K562 (cell line): Measurements from ENCODE around the gene NOCT. TPM values are rescaled to one million over a fixed set of nuclear protein-coding genes. Genes with fewer than 3 reads are reported as not detected.

ENCODE experiments used
- ARHGAP35 ChIP-seq: fragments of 450-650 bp; IDR thresholded peaks from 2 replicates; pipeline ENCODE4 v1.6.1; 2018; ENCODE audit not compliant: partially characterized antibody
- BCLAF1 ChIP-seq, 2 experiments: fragments of 450-650 bp in 1 of 2; IDR thresholded peaks; 2 replicates each; pipeline ENCODE4 v1.6.1; 2011 to 2017; ENCODE audit warnings: low read depth in 2 of 2, antibody characterized with exemption in 1 of 2, borderline replicate concordance in 1 of 2, low read length in 1 of 2, mild to moderate bottlenecking in 1 of 2, mixed read lengths in 1 of 2; ENCODE audit not compliant: control insufficient read depth in 1 of 2
- BDP1 ChIP-seq: IDR thresholded peaks from 3 replicates; pipeline ENCODE4 v1.6.1; 2011; ENCODE audit not compliant: insufficient read length, insufficient read depth
- DDX20 ChIP-seq: fragments of 450-650 bp; IDR thresholded peaks from 2 replicates; pipeline ENCODE4 v1.6.1; 2016; ENCODE audit warnings: missing genetic modification characterization, low read depth, mild to moderate bottlenecking, missing compliant biosample characterization, moderate library complexity
- FOXM1 ChIP-seq, 2 experiments: fragments of 450-650 bp in 1 of 2; sonication (generic) in 1 of 2; formaldehyde crosslinking in 1 of 2; IDR thresholded peaks; 2 replicates each; pipeline versions ENCODE4 v1.6.1 to v1.9.0; 2017 to 2022; ENCODE audit warnings: low read depth in 2 of 2, mild to moderate bottlenecking in 2 of 2, missing genetic modification reagents in 1 of 2, moderate library complexity in 1 of 2
- FOXP1 ChIP-seq: sonication (generic); formaldehyde crosslinking; IDR thresholded peaks from 2 replicates; pipeline ENCODE4 v1.8.0; 2022; ENCODE audit warnings: mild to moderate bottlenecking, missing genetic modification reagents
- HDGF ChIP-seq: fragments of 450-650 bp; IDR thresholded peaks from 2 replicates; pipeline ENCODE4 v1.6.1; 2016
- JUND ChIP-seq, 2 experiments: IDR thresholded peaks; 2 replicates in 1 of 2; 3 replicates in 1 of 2; pipeline ENCODE4 v1.6.1; 2011; ENCODE audit warnings: borderline replicate concordance in 2 of 2, low read depth in 2 of 2, low read length in 2 of 2, improper control_type of control experiment in 1 of 2, missing biosample characterization in 1 of 2, missing genetic modification characterization in 1 of 2, missing genetic modification reagents in 1 of 2
- KAT8 ChIP-seq: fragments of 450-650 bp; IDR thresholded peaks from 2 replicates; pipeline ENCODE4 v1.6.1; 2016; ENCODE audit warnings: low read depth, mild to moderate bottlenecking
- MAFG ChIP-seq: fragments of 450-650 bp; conservative IDR thresholded peaks from 2 replicates; pipeline ENCODE4 v1.6.1; 2016; ENCODE audit warnings: missing genetic modification characterization, missing compliant biosample characterization
- MLLT1 ChIP-seq, 2 experiments: fragments of 450-650 bp; IDR thresholded peaks; 2 replicates each; pipeline ENCODE4 v1.6.1; 2016
- TCF7L2 ChIP-seq: fragments of 150-350 bp; IDR thresholded peaks from 2 replicates; pipeline ENCODE4 v1.6.1; 2016; ENCODE audit warnings: low read depth, mild to moderate bottlenecking, low read length, moderate library complexity
- ZEB2 ChIP-seq: fragments of 450-650 bp; IDR thresholded peaks from 2 replicates; pipeline ENCODE4 v1.6.1; 2016
- polyA plus RNA-seq, 8 experiments: library from polyadenylated mRNA; depleted of rRNA in 4 of 8; stranded (reverse) in 5 of 8; unstranded in 3 of 8; fragments of >200 nt; fragmentation: Nextera tagmentation in 2 of 8; fragmentation: Illumina TruSeq in 1 of 8; extraction: Ambion mirVana in 2 of 8; extraction: Trizol in 1 of 8; gene quantifications; 2 replicates each; pipeline versions ENCODE4 v1.2.1 to v1.2.3, GENCODE V29; 2011 to 2014; ENCODE audit warnings: inconsistent platforms in 1 of 8, missing spikeins in 1 of 8
- total RNA-seq, 7 experiments: library from RNA; depleted of rRNA in 6 of 7; stranded (reverse); fragments of >200 nt in 6 of 7; fragmentation: Illumina TruSeq in 2 of 7; extraction: Trizol in 2 of 7; gene quantifications; 2 replicates each; pipeline versions ENCODE4 v1.2.1 to v1.2.3, GENCODE V29; 2011 to 2021; ENCODE audit warnings: low replicate concordance in 1 of 7
- TF ChIP-seq, protein P1 (sequence below): fragments of 450-650 bp; formaldehyde crosslinking; conservative IDR thresholded peaks from 2 replicates; pipeline ENCODE4 v1.4.0; 2022; ENCODE audit warnings: mild to moderate bottlenecking, missing genetic modification characterization
- TF ChIP-seq, protein P2 (sequence below): fragments of 250-450 bp; sonication (Bioruptor Pico); IDR thresholded peaks from 2 replicates; pipeline ENCODE4 v1.8.0; 2021; ENCODE audit warnings: moderate library complexity, mild to moderate bottlenecking, inconsistent platforms
- TF ChIP-seq, protein P3 (sequence below): IDR thresholded peaks from 3 replicates; pipeline ENCODE4 v1.6.1; 2011; ENCODE audit warnings: borderline replicate concordance, mild to moderate bottlenecking; ENCODE audit not compliant: insufficient read length, insufficient read depth

Gene NOCT
- total and polyA plus RNA-seq, 9 of the 15 experiments (the other 6 are each of a cell fraction or from before 2014, with no cell fraction given), result 1.3 to 20.2 (median 11.1) TPM

- TF ChIP-seq BCLAF1 (IDR thresholded peaks at IDR 0.05; ENCODE audit: borderline replicate concordance in 1 of 2, control insufficient read depth in 1 of 2, low read depth in 2 of 2, low read length in 1 of 2), result no peak
- TF ChIP-seq, protein P1, sequence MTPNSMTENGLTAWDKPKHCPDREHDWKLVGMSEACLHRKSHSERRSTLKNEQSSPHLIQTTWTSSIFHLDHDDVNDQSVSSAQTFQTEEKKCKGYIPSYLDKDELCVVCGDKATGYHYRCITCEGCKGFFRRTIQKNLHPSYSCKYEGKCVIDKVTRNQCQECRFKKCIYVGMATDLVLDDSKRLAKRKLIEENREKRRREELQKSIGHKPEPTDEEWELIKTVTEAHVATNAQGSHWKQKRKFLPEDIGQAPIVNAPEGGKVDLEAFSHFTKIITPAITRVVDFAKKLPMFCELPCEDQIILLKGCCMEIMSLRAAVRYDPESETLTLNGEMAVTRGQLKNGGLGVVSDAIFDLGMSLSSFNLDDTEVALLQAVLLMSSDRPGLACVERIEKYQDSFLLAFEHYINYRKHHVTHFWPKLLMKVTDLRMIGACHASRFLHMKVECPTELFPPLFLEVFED (CRISPR knock-in tag), result no peak
- TF ChIP-seq ZEB2, result 0 out of 2 replicates have a peak, but pooled peaks have one; percentile 13
- peak in 1 of 2 experiments; percentile 13; a peak in 1 of 4 replicates for TF ChIP-seq MLLT1 (IDR thresholded peaks at IDR 0.05)
- TF ChIP-seq KAT8, result no peak
- TF ChIP-seq DDX20, result no peak
- TF ChIP-seq TCF7L2, result 0 out of 2 replicates have a peak, but pooled peaks have one; percentile 3
- no peak for TF ChIP-seq BDP1
- TF ChIP-seq ARHGAP35, result no peak
- no peak for TF ChIP-seq FOXP1
- TF ChIP-seq JUND (IDR thresholded peaks at IDR 0.05; ENCODE audit: borderline replicate concordance, low read depth, low read length), result peak; percentile 88; the same call in 1 of the 2 replicates
- peak; percentile 84; the same call in 2 of the 3 replicates for TF ChIP-seq JUND (tag; IDR thresholded peaks at IDR 0.05; ENCODE audit: borderline replicate concordance, low read depth, low read length)
- TF ChIP-seq, protein P2, sequence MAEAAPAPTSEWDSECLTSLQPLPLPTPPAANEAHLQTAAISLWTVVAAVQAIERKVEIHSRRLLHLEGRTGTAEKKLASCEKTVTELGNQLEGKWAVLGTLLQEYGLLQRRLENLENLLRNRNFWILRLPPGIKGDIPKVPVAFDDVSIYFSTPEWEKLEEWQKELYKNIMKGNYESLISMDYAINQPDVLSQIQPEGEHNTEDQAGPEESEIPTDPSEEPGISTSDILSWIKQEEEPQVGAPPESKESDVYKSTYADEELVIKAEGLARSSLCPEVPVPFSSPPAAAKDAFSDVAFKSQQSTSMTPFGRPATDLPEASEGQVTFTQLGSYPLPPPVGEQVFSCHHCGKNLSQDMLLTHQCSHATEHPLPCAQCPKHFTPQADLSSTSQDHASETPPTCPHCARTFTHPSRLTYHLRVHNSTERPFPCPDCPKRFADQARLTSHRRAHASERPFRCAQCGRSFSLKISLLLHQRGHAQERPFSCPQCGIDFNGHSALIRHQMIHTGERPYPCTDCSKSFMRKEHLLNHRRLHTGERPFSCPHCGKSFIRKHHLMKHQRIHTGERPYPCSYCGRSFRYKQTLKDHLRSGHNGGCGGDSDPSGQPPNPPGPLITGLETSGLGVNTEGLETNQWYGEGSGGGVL (CRISPR knock-in tag), result no peak
- TF ChIP-seq, protein P3, sequence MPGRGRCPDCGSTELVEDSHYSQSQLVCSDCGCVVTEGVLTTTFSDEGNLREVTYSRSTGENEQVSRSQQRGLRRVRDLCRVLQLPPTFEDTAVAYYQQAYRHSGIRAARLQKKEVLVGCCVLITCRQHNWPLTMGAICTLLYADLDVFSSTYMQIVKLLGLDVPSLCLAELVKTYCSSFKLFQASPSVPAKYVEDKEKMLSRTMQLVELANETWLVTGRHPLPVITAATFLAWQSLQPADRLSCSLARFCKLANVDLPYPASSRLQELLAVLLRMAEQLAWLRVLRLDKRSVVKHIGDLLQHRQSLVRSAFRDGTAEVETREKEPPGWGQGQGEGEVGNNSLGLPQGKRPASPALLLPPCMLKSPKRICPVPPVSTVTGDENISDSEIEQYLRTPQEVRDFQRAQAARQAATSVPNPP, result no peak
- TF ChIP-seq HDGF, result 0 out of 2 replicates have a peak, but pooled peaks have one; percentile 68
- no peak for TF ChIP-seq FOXM1 (IDR thresholded peaks at IDR 0.05; ENCODE audit: low read depth)
- TF ChIP-seq FOXM1 (CRISPR knock-in tag; IDR thresholded peaks at IDR 0.05; ENCODE audit: low read depth), result no peak
- peak; percentile 87 for TF ChIP-seq MAFG (tag)
These were observed 961 bp upstream of the NOCT start (continued) for GRCh38 chr4:139014371-139015268.
